SHP77 treated with DMSO at 0.1 percent for 48 hours (cell line): ENCODE results near the gene HOXA7.

Experiments
- DNase-seq: peaks from one replicate; lab custom pipeline; 2025; lab: John Stamatoyannopoulos, UW

Gene HOXA7

GRCh38 chr7:27159266-27160144 lies 3.0 kb upstream of the HOXA7 start:
- no peak for DNase-seq

- no peak for DNase-seq
These were observed 2.2 kb upstream of the HOXA7 start for GRCh38 chr7:27158436-27159265.

GRCh38 chr7:27157702-27158431 lies 1.4 kb upstream of the HOXA7 start:
- DNase-seq, result no peak

- DNase-seq, result no peak
These were observed 634 bp upstream of the HOXA7 start for GRCh38 chr7:27156916-27157701.

- DNase-seq, result no peak
These were observed 513 bp downstream of the HOXA7 start for GRCh38 chr7:27155816-27156507.

- no peak for DNase-seq
These were observed 1.3 kb downstream of the HOXA7 start for GRCh38 chr7:27154901-27155815.

GRCh38 chr7:27154369-27154768 lies 2.1 kb downstream of the HOXA7 start:
- DNase-seq, result no peak

GRCh38 chr7:27153526-27153925 lies 2.9 kb downstream of the HOXA7 start:
- DNase-seq, result no peak

GRCh38 chr7:27152816-27153442 lies 3.5 kb downstream of the HOXA7 start:
- no peak for DNase-seq

GRCh38 chr7:27151931-27152815 lies 4.3 kb downstream of the HOXA7 start, which contains the start of gene HOXA3:
Gene HOXA3, minus strand, starts transcription at chr7:27152583. Its CDS starts 41,943 bp downstream, at chr7:27110640.
- no peak for DNase-seq

GRCh38 chr7:27151341-27151930 lies 5.0 kb downstream of the HOXA7 start:
- no peak for DNase-seq

- no peak for DNase-seq
These were observed 5.7 kb downstream of the HOXA7 start for GRCh38 chr7:27150568-27151340.

GRCh38 chr7:27149842-27150567 lies 6.5 kb downstream of the HOXA7 start:
- no peak for DNase-seq

- no peak for DNase-seq
These were observed 7.5 kb downstream of the HOXA7 start for GRCh38 chr7:27148756-27149641.

- DNase-seq, result no peak
These were observed 8.3 kb downstream of the HOXA7 start for GRCh38 chr7:27148031-27148755.
